Measurements from ENCODE around the gene SFTPA2. TPM values are rescaled to one million over a fixed set of nuclear protein-coding genes. Genes with fewer than 3 reads are reported as not detected.
A peak's percentile ranks its signal among the peaks of the same experiment; 100 is the strongest.
"Not testable (repeated sequence)": the region's sequence is repeated elsewhere in the genome, so short reads cannot be mapped to it uniquely, and the experiment has no call there.

The SFTPA2 gene
- total RNA-seq, 2 experiments from 2014 or later, result not detected

DNA sequence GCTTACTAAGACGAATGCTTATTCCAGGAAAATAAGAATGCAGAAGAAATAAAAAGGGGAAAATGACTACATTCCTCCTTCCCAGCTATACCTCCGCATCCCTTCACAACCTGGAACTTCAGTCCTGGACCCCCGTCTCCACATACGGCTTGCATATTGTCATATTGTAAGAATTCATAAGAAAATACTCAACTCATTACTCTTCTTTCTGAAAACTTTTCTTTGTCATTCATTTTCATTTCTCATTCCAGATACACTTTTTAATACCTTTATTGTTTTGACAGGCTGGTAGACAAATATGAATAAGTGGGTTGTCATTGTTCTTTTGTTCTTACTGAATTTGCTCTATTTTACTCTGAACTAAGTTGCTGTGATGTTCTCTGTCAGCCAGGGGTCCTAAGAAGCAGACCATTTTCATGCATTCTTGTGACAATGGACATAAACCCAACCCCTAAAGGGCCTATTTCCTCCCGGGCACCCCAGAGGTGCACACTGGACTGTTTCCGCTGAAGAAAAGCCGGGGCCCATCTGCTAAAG is 23.3 kb upstream of the SFTPA2 start:
- Mint-ChIP-seq H3K36me3 (no peaks in the 10 kb centered on the region), H3K9me3 (peaks cover 2% of the 10 kb centered on the region), H3K27ac (no peak overlapping the region), H3K4me3 (no peak overlapping the region), H3K4me1 (peaks cover 10% of the 10 kb centered on the region), H3K27me3 (peaks cover 17% of the 10 kb centered on the region)
- ATAC-seq (ENCODE audit: low read depth), result no peak
- POLR2A ChIA-PET, result no interaction called here
- no peak for DNase-seq

DNA sequence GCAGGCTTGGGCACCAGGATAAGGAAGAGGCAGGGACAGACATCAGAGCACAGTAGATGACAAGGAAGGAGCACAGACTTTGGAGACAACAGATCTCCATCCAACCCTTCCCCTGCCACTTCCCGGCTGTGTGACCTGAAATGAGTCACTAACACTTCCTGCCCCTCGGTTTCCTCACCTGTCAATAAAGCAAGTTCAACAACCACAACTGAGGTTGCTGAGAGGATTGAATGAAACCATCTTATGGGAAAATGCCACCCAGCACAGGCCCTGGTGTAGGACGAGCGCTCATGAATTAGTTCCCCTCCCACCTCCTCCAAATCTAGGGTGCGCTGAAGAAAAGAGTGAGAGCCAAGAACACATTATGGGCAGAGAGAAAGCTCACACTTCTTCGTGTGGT is 22.7 kb upstream of the SFTPA2 start:
- H3K9me3 Mint-ChIP-seq, H3K4me3 Mint-ChIP-seq, POLR2A ChIA-PET, DNase-seq, H3K36me3 Mint-ChIP-seq, H3K4me1 Mint-ChIP-seq, H3K27ac Mint-ChIP-seq: not testable (repeated sequence)
- ATAC-seq (ENCODE audit: low read depth), result peak; percentile 58
- peaks cover 19% of the 10 kb centered on the region for H3K27me3 Mint-ChIP-seq

DNA sequence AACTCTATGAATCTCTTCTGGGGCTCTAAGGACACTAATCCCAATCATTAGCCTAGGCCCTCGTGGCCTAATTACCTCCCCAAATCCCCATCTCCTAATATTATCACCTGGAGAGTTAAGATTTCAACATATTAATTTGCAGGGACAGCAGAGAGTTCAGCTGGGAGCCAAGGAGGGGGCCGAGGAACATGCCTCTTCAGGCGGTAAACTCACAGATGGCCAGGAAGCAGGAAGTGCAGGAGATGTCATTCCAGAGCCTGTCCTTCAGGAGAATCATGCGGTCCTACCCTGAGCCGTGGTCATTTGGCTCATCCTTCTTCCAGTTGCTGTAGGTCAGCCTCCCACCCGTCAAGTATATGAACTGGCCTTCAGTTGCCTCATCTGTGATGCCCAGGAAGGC is 21.9 kb upstream of the SFTPA2 start:
- ATAC-seq (ENCODE audit: low read depth), result no peak
- peaks cover 26% of the 10 kb centered on the region for H3K27me3 Mint-ChIP-seq
- POLR2A ChIA-PET, result no interaction called here
- no peak for DNase-seq
- H3K4me3 Mint-ChIP-seq, result no peak overlapping the region
- H3K4me1 Mint-ChIP-seq, result peaks cover 10% of the 10 kb centered on the region
- H3K27ac Mint-ChIP-seq, result no peak overlapping the region
- H3K36me3 Mint-ChIP-seq, result no peaks in the 10 kb centered on the region
- H3K9me3 Mint-ChIP-seq, result peaks cover 2% of the 10 kb centered on the region

DNA sequence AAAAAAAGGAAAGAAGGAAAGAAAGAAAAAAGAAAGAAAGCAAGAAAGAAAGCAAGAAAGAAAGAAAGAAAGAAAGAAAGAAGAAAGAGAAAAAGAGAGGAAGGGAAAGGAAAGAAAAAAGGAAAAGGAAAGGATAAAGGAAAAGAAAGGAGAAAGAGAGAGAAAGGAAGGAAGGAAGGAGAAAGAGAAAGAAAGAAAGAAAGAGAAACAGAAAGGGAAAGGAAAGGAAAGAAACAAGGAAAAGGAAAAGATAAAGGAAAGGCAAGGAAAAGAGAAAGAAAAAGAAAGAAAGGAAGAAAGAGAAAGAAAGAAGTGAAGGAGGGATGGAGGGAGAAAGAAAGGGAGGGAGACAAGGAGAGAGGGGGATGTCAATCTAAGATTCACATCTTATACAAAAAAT is 20.8 kb upstream of the SFTPA2 start:
- DNase-seq (no peak), ATAC-seq (ENCODE audit: low read depth) (no peak)
- Mint-ChIP-seq H3K36me3 (no peaks in the 10 kb centered on the region), H3K27ac (peak overlapping the region; percentile 25), H3K4me1 (peaks cover 10% of the 10 kb centered on the region), H3K27me3 (peaks cover 30% of the 10 kb centered on the region), H3K4me3 (no peak overlapping the region), H3K9me3 (peaks cover 2% of the 10 kb centered on the region)
- POLR2A ChIA-PET, result no interaction called here

DNA sequence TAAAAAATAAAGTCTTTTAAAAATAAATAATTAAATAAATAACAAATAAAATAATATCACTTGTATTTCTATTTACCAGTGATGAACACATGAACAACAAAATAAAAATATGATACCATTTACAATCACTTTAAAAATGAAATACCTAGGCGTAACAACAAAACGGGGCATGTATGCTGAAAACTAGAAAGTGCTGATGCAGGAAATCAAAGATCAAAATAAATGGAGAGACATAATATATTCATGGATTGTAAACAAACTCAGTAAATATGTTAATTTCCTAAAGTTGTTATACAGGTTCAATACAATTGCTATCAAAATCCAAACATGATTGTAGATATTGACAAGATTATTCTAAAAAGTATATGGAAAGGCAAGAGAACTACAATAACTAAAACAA is 19.2 kb upstream of the SFTPA2 start:
- peaks cover 10% of the 10 kb centered on the region for H3K4me1 Mint-ChIP-seq
- DNase-seq (no peak), ATAC-seq (ENCODE audit: low read depth) (no peak)
- POLR2A ChIA-PET, result no interaction called here
- H3K36me3 Mint-ChIP-seq, result no peaks in the 10 kb centered on the region
- peaks cover 3% of the 10 kb centered on the region for H3K9me3 Mint-ChIP-seq
- no peak overlapping the region for H3K27ac Mint-ChIP-seq
- H3K27me3 Mint-ChIP-seq, result peaks cover 41% of the 10 kb centered on the region
- no peak overlapping the region for H3K4me3 Mint-ChIP-seq

DNA sequence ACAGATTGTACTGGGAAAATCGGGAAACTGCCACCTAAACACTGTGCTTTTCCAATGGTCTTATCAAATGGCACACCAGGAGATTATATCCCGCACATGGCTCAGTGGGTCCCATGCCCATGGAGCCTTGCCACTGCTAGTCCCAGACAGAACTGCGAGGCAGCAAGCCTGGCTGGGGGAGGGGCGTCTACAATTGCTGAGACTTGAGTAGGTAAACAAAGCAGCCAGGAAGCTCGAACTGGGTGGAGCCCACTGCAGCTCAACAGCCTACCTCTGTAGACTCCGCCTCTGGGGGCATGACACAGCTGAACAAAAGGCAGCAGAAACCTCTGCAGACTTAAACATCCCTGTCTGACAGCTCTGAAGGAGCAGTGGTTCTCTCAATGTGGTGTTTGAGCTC is 10.4 kb upstream of the SFTPA2 start:
- H3K9me3 Mint-ChIP-seq; ATAC-seq (ENCODE audit: low read depth); H3K36me3 Mint-ChIP-seq; H3K27ac Mint-ChIP-seq; POLR2A ChIA-PET; H3K4me1 Mint-ChIP-seq; H3K4me3 Mint-ChIP-seq; DNase-seq: not testable (repeated sequence)
- peaks cover 76% of the 10 kb centered on the region for H3K27me3 Mint-ChIP-seq

DNA sequence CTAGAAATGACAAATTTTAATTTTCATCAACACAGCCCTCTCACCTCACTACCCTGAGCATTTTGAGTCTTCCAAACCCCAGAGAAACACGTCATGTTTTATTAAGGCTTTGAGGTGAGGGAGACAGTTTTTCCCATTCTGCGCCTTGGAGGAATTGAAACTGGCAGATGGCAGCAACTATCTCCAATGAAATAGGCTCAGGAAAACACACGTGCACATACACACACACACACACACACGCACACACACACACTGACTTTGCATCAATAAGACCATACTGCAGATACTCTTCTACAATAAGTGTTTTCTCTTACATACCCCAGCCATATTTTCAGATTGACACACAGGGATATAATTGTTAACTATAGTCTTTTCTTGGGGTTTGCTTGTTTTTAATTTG is 3.2 kb upstream of the SFTPA2 start:
- no peak overlapping the region for H3K4me3 Mint-ChIP-seq
- H3K4me1 Mint-ChIP-seq, result peaks cover 7% of the 10 kb centered on the region
- H3K27ac Mint-ChIP-seq, result no peak overlapping the region
- POLR2A ChIA-PET, result no interaction called here
- DNase-seq (no peak), ATAC-seq (ENCODE audit: low read depth) (no peak)
- peaks cover 38% of the 10 kb centered on the region for H3K27me3 Mint-ChIP-seq
- no peaks in the 10 kb centered on the region for H3K9me3 Mint-ChIP-seq
- H3K36me3 Mint-ChIP-seq, result no peaks in the 10 kb centered on the region

DNA sequence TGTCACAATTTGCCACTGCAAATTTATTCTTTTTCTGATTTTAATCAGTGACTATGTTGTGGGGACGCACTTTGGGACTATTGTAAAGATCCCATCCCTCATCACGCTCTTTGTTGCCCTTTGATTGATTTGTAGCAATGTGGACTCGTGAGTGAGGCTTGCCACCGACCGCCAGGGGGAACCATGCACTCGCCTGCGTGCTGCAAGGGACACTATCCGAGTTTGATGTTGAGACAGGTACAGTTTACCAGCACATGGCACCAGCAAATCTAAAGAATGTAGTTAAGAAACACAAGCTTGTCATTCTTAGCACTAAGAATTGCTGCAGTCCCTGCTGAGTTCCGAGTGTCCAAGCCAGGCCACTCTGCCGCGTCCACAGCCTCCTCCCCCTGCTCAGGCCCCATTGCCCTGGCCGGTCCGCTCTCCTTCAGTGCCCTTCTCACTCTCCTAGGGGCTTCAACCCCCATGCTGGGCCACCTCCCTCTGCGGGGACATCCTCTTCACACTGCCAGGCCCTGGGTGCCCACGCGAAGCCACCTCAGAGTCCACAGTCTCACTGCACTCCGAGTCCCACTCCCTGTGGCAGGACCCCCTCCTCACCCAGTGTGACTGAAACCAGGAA is 2.0 kb upstream of the SFTPA2 start:
- peaks cover 27% of the 10 kb centered on the region for H3K27me3 Mint-ChIP-seq
- POLR2A ChIA-PET, result no interaction called here

DNA sequence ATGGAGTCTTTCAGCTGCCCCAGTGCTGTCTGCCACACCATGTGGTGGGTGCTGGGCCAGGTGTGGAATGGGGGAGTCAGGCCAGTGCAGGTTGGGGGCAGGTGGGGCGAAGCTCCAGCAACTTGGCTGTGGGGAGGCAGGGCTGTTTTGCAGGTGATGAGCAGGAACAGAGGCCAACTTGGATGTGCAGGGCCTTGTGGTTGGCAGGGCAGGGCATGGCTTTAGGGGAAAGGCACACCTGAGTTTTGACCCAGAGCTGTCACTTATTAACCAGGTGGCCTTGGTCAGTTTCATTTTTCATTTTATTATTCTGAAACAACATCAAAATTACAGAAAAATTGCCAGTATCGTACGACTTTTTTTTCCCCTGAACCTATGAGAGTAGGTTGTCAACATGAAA is 1.1 kb upstream of the SFTPA2 start:
- no peak overlapping the region for H3K4me3 Mint-ChIP-seq
- H3K36me3 Mint-ChIP-seq, result no peaks in the 10 kb centered on the region
- ATAC-seq (ENCODE audit: low read depth), result no peak
- POLR2A ChIA-PET, result no interaction called here
- DNase-seq, result no peak
- peaks cover 7% of the 10 kb centered on the region for H3K4me1 Mint-ChIP-seq
- H3K27me3 Mint-ChIP-seq, result peaks cover 20% of the 10 kb centered on the region
- H3K27ac Mint-ChIP-seq, result no peak overlapping the region
- H3K9me3 Mint-ChIP-seq, result no peaks in the 10 kb centered on the region

More for the DNA sequence above, 2.0 kb upstream of the SFTPA2 start:
- no peaks in the 10 kb centered on the region for H3K36me3 Mint-ChIP-seq
- ATAC-seq (ENCODE audit: low read depth) (peak; percentile 85), DNase-seq (peak; percentile 75)
- no peak overlapping the region for H3K27ac Mint-ChIP-seq
- no peaks in the 10 kb centered on the region for H3K9me3 Mint-ChIP-seq
- no peak overlapping the region for H3K4me3 Mint-ChIP-seq
- H3K4me1 Mint-ChIP-seq, result peaks cover 7% of the 10 kb centered on the region

DNA sequence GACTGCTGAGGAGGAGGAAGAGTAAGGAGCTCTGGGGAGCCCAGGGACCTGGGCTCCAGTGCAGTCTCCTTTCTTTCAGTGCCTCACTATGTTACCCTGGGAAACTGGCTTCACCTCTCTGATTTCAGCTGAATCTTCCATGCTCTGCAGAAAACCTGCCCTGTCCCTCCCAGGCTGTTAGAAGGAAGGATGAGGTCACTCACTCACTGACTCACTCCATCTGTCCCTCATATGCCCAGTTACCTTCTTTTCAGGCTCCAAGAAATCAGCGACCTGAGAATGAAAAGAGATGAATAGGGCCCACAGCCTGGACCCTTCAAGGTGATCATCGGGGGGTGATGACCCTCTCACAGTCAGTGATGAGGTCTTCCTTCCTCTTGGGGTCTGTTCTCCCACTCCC is 481 bp downstream of the SFTPA2 start:
- H3K4me1 Mint-ChIP-seq, result peaks cover 7% of the 10 kb centered on the region
- DNase-seq, result no peak
- no peak overlapping the region for H3K27ac Mint-ChIP-seq
- no peaks in the 10 kb centered on the region for H3K9me3 Mint-ChIP-seq
- no peak for ATAC-seq (ENCODE audit: low read depth)
- no peaks in the 10 kb centered on the region for H3K36me3 Mint-ChIP-seq
- peaks cover 17% of the 10 kb centered on the region for H3K27me3 Mint-ChIP-seq
- POLR2A ChIA-PET, result no interaction called here
- no peak overlapping the region for H3K4me3 Mint-ChIP-seq

DNA sequence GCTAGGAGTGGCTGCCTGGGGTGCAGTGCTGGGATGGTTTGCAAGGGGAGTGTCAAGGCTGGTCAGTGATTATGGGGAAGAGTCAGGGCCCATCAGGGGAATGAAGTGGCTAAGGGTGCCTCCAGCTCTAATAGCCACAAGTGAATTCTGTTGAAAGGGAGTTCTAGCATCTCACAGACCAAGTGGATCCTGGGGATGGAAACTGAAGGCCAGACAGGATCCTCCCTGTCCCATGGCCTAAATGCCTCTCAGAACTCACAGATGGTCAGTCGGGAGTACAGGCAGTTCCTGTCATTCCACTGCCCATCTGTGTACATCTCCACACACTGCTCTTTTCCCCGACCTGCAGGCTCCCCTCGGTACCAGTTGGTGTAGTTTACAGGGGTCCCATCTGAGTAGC is 3.2 kb downstream of the SFTPA2 start:
- not testable (repeated sequence) for H3K4me3 Mint-ChIP-seq

DNA sequence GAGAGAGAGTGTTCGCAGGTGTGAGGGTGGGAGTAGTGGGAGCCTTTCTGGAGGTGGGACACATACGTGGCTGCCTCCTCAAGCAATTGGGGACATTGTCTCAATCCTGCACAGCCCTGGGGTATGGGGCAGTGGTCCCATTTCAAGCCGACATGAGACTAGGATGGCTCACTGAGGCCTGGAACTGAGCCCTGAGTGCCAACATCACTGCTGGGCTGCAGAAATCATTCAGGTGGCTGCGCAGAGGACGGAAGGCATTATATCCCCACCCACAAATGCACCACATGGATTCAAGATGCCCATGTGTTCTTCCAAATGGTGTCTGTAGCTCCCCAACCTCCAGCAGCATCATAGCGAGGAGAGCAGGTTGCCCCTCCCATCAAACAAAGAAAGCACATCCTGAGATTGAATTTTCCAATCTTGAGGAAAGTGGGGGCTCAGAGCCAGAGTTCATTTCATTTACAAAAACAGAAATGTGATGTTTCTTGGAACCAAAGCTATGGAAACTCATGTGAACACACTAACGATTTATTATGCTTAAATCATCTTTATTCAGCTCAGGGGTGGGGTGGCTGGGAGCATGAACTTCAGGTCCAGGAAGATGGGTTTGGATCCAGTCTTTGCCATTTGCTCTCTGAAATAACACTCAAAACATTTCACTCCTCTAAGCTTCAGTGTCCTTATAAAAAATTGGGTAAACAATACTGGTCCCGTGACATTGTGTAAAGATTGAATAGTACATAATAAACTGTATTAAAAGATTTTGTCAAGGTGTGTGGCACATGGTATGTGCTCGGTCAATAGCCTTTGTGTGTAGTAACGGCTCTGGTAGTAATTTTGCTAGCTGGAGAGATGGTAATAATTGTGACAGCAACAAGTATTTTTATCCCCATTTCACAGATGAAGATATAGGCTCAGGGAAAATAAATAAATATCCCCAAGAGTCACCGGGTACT is 4.6 kb downstream of the SFTPA2 start:
- no peaks in the 10 kb centered on the region for H3K9me3 Mint-ChIP-seq
- H3K27me3 Mint-ChIP-seq, result peaks cover 3% of the 10 kb centered on the region
- no peak overlapping the region for H3K27ac Mint-ChIP-seq
- H3K4me1 Mint-ChIP-seq, result peaks cover 5% of the 10 kb centered on the region
- no peak overlapping the region for H3K4me3 Mint-ChIP-seq
- H3K36me3 Mint-ChIP-seq, result no peaks in the 10 kb centered on the region
- POLR2A ChIA-PET, result no interaction called here
- DNase-seq, result no peak
- no peak for ATAC-seq (ENCODE audit: low read depth)

More for the DNA sequence above, 3.2 kb downstream of the SFTPA2 start:
- ATAC-seq (ENCODE audit: low read depth); POLR2A ChIA-PET; H3K9me3 Mint-ChIP-seq; H3K4me1 Mint-ChIP-seq; H3K27ac Mint-ChIP-seq; DNase-seq; H3K27me3 Mint-ChIP-seq; H3K36me3 Mint-ChIP-seq: not testable (repeated sequence)

DNA sequence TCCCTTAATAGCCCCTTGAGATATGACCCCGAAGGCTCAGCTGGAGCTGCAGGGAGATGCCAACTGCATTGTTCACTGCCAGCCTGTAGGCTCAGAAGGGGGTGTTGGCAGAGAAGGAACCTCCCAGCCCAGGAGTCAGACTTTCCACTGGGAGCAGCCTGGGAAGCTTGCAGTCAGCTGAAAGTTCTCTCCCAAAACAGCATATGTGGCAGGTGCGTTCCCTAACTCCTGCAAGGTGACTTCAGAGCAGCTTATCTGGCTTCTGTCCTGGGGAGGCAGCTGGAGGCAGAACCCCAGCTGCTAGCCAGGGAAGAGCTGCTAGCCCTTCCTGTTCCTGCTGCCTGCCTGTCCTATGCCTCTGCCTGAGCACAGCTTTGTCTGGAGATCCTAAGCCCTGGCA is 8.1 kb downstream of the SFTPA2 start:
- Mint-ChIP-seq H3K27me3 (peaks cover 3% of the 10 kb centered on the region), H3K27ac (no peak overlapping the region), H3K9me3 (no peaks in the 10 kb centered on the region), H3K36me3 (no peaks in the 10 kb centered on the region), H3K4me3 (no peak overlapping the region), H3K4me1 (peaks cover 16% of the 10 kb centered on the region)
- POLR2A ChIA-PET, result no interaction called here
- ATAC-seq (ENCODE audit: low read depth) (no peak), DNase-seq (no peak)

DNA sequence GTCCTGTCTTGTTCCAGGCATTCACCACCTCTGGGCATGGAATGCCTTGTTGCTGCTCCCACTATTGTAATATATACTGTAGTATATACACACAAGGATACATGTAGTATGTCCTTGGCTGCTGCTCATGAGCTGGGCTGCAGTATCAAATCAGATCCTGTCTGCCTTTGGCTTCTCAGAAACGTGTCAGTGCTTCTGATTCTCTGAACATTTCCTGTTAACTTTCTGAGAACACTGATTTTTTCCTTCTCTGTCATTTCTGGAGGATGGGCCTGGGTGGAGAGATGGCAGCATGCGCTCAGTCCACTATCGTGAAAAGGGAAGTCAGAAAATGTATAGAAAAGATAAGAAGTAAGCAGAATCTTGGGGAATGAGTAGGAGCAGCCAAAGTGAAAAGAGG is 12.2 kb downstream of the SFTPA2 start:
- no peak for DNase-seq
- peak overlapping the region; percentile 60 for H3K4me3 Mint-ChIP-seq

More for the DNA sequence above, 12.2 kb downstream of the SFTPA2 start:
- peaks cover 21% of the 10 kb centered on the region for H3K4me1 Mint-ChIP-seq
- POLR2A ChIA-PET, result no interaction called here
- H3K27me3 Mint-ChIP-seq, result peaks cover 5% of the 10 kb centered on the region
- H3K27ac Mint-ChIP-seq, result peak overlapping the region; percentile 61
- H3K36me3 Mint-ChIP-seq, result peaks cover 6% of the 10 kb centered on the region
- H3K9me3 Mint-ChIP-seq, result no peaks in the 10 kb centered on the region
- ATAC-seq (ENCODE audit: low read depth), result peak; percentile 89

Data from activated naive CD8-positive, alpha-beta T cell treated with anti-CD3 and anti-CD28 coated beads, Interleukin-2, amount 10 ng/mL, durations not matched to agents 7 days and 5 days (primary cell).